ENCODE results near the gene RPL13.

DNA sequence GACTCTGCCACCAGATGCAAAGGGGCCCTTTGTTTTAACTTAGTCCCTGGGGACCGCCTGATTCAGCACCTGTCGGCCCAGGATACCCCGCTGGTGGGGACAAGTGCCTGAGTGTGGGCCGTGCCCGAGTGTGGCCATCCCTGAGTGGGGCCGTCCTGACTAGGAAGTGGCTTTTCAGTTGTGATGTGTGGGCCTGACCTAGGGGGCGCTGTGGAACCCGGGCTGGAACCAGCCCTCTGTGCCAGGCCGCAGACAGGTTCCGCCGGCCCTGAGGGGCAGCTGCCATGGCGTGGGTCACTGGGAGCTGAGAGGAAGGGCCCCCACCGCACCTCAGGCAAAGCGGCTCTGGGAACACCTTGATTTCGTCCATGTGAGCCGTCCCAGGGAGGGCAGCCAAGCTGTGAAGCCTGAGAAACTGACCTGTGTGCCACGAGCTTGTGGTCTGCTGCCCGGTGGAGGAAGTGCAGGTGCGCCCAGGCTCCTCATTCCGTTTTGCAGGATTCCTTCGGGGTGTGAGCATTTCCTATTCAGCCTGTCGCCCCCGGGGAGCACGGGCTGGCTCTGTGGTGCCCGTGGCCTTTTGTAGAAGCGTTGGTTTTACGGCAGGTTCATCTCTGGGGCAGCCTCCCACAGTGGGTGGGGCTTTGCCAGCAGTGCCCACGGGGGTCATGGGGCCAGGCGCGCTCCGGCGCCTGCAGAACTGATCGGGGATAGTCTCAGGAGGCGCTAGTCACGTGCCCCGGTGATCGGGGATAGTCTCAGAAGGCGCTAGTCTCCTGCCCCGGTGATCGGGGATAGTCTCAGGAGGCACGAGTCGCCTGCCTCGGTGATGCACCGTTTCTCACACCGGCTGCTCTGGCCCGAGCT, 5.3 kb downstream of the RPL13 start:
- TF ChIP-seq POLR2AphosphoS5 (IDR thresholded peaks at IDR 0.05; ENCODE audit: low read depth, low read length) (peak; percentile 25), TAF1 (IDR thresholded peaks at IDR 0.05; ENCODE audit: borderline replicate concordance, insufficient read depth, low read length) (no peak)

Data from PFSK-1 (cell line).